Measurements from ENCODE around the gene HS3ST3A1. TPM values are rescaled to one million over a fixed set of nuclear protein-coding genes. Genes with fewer than 3 reads are reported as not detected.
A peak's percentile ranks its signal among the peaks of the same experiment; 100 is the strongest.

HS3ST3A1 gene
- total and polyA plus RNA-seq, 2 of the 8 experiments (the other 6 are each of a cell fraction or from before 2014, with no cell fraction given), result 5.4 to 5.7 TPM

DNA sequence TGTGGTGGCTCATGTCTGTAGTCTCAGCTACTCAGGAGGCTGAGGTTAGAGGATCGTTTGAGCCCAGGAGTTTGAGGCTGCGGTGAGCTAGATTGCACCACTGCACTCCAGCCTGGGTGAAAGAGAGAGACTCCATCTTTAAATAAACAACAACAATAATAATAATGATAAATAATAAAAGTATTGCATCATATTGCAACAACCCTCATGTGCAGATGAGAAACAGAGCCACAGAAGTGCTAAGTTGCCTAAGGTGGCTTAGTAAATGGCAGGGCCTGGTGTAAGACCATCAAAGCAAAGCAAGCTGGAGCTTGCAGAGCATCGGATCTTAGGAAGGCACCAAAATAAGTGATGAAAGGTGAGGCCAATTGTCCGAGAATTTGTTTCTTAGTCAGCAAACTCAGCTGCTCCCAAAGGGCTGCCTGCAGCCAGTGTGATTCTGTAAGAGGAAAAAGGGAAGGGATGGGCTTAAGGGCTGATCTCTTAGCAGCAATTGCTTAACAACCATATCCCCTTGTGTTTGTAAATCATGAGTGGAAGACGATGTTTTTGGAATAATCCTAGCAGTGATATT lies 45.3 kb upstream of the HS3ST3A1 start:
- Histone ChIP-seq H2BK20ac (ENCODE audit: low read length) (no peak overlapping the region), H3K4me3 (ENCODE audit: extremely low read depth in 1 of 4, insufficient read depth in 2 of 4, low read depth in 3 of 4, low read length in 4 of 4) (no peak overlapping the region), H2BK15ac (ENCODE audit: low read length) (no peak overlapping the region), H2BK12ac (ENCODE audit: low read depth, low read length) (no peak overlapping the region), H2AFZ (ENCODE audit: low read length) (peak overlapping the region; percentile 94; the same call in 1 of the 2 replicates), H4K20me1 (replicated peaks in 1 of 2; ENCODE audit: control insufficient read depth in 1 of 2, insufficient read depth in 2 of 2, low read length in 2 of 2) (no peaks in the 10 kb centered on the region), H3K27me3 (replicated peaks in 1 of 4; ENCODE audit: control insufficient read depth in 3 of 4, extremely low read depth in 1 of 4, insufficient read depth in 3 of 4, low read length in 3 of 4) (no peaks in the 10 kb centered on the region), H3K79me1 (ENCODE audit: low read depth, low read length) (no peaks in the 10 kb centered on the region), H3K9ac (replicated peaks in 1 of 4; ENCODE audit: extremely low read depth in 1 of 4, low read depth in 3 of 4, low read length in 3 of 4) (no peak overlapping the region), H3K23me2 (ENCODE audit: low read depth, low read length) (no peaks in the 10 kb centered on the region), H3K23ac (ENCODE audit: insufficient read length) (no peak overlapping the region), H3K4ac (replicated peaks; ENCODE audit: insufficient read length, low read depth, low read length) (no peak overlapping the region), H3K14ac (ENCODE audit: insufficient read length) (no peak overlapping the region), H2BK120ac (replicated peaks; ENCODE audit: low read depth, low read length) (no peak overlapping the region), H4K8ac (ENCODE audit: extremely low read depth, insufficient read depth, low read length) (no peak overlapping the region), H3K9me3 (ENCODE audit: insufficient read depth in 2 of 2, low read depth in 1 of 2, low read length in 1 of 2) (no peaks in the 10 kb centered on the region), H2BK5ac (ENCODE audit: low read depth, low read length) (no peak overlapping the region), H3K27ac (ENCODE audit: low read depth, low read length) (no peak overlapping the region), H3K56ac (replicated peaks; ENCODE audit: insufficient read length, low read depth, low read length) (no peak overlapping the region), H4K5ac (ENCODE audit: insufficient read length, low read depth, low read length) (no peak overlapping the region), H2AK5ac (ENCODE audit: low read depth, low read length) (no peak overlapping the region), H3K4me2 (ENCODE audit: insufficient read depth in 1 of 2, low read depth in 2 of 2, low read length in 2 of 2) (no peak overlapping the region), H4K91ac (replicated peaks; ENCODE audit: insufficient read length, low read length) (no peak overlapping the region), H3K18ac (ENCODE audit: extremely low read depth, low read length) (no peak overlapping the region; the same call in 1 of the 2 replicates), H3K79me2 (ENCODE audit: control insufficient read depth in 1 of 2, insufficient read depth in 2 of 2, low read length in 2 of 2) (no peaks in the 10 kb centered on the region), H3K36me3 (ENCODE audit: control insufficient read depth in 2 of 4, insufficient read depth in 4 of 4, low read length in 3 of 4) (no peaks in the 10 kb centered on the region), H3K4me1 (replicated peaks in 1 of 4; ENCODE audit: control insufficient read depth in 3 of 4, insufficient read depth in 4 of 4, low read length in 3 of 4) (peaks cover 0 to 7% (median 1%) of the 10 kb centered on the region in 4 experiments; a peak in 2 of 7 replicates)
- 91% methylated on average over 5 of the region's 5 CpGs; no CpG with 5 or more reads in 1 of the 2 experiments for WGBS, 2 experiments (ENCODE audit: extremely low coverage in 1 of 2, insufficient coverage in 1 of 2, insufficient read length in 1 of 2, insufficient replicate concordance in 2 of 2, low coverage in 1 of 2, low lambda C conversion rate in 2 of 2, missing lambda C conversion rate in 1 of 2)
- ChIA-PET CTCF (ENCODE audit: partially characterized antibody) (interaction anchor here (0.7 to 1.9 kb wide), 4 partner anchors 32 to 292 kb away, joined by 3 to 7 read pairs (median 4); no protein-coding TSS in a partner anchor), POLR2A (ENCODE audit: partially characterized antibody) (no interaction called here)
- peak; percentile 11; the same call in 1 of the 2 replicates for TF ChIP-seq CEBPB (IDR thresholded peaks at IDR 0.05; ENCODE audit: low read depth, low read length)
- TF ChIP-seq TEAD4 (IDR thresholded peaks at IDR 0.05; ENCODE audit: low read depth, low read length), result no peak
- no peak for DNase-seq (ENCODE audit: low read depth in 1 of 2, low spot score in 2 of 2)
- FAIRE-seq, result no peak
